Mucosa of stomach (tissue), 1 donor: ENCODE measurements around the gene GNA15.
"Not testable (repeated sequence)": the region's sequence is repeated elsewhere in the genome, so short reads cannot be mapped to it uniquely, and the experiment has no call there.

Source experiments
- H3K27me3 ChIP-seq: one replicate; pipeline ENCODE4 v1.7.0; 2013; ENCODE audit warnings: mild to moderate bottlenecking, low read length; ENCODE audit not compliant: control insufficient read depth, insufficient read depth
- H3K36me3 ChIP-seq: one replicate; pipeline ENCODE4 v1.7.0; 2013; ENCODE audit warnings: low read length; ENCODE audit not compliant: control insufficient read depth, insufficient read depth
- H3K4me1 ChIP-seq: one replicate; pipeline ENCODE4 v1.7.0; 2013; ENCODE audit warnings: mild to moderate bottlenecking, low read length; ENCODE audit not compliant: control insufficient read depth, insufficient read depth
- H3K4me3 ChIP-seq: one replicate; pipeline ENCODE4 v1.7.0; 2013; ENCODE audit warnings: low read length
- H3K9ac ChIP-seq: one replicate; pipeline ENCODE4 v1.7.0; 2013; ENCODE audit warnings: mild to moderate bottlenecking, low read length, moderate library complexity
- H3K9me3 ChIP-seq: one replicate; pipeline ENCODE4 v1.7.0; 2013; ENCODE audit warnings: mild to moderate bottlenecking, low read length, moderate library complexity; ENCODE audit not compliant: control insufficient read depth
- donor health status: Pancreatic carcinoma.

GNA15 gene, protein sequence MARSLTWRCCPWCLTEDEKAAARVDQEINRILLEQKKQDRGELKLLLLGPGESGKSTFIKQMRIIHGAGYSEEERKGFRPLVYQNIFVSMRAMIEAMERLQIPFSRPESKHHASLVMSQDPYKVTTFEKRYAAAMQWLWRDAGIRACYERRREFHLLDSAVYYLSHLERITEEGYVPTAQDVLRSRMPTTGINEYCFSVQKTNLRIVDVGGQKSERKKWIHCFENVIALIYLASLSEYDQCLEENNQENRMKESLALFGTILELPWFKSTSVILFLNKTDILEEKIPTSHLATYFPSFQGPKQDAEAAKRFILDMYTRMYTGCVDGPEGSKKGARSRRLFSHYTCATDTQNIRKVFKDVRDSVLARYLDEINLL

DNA sequence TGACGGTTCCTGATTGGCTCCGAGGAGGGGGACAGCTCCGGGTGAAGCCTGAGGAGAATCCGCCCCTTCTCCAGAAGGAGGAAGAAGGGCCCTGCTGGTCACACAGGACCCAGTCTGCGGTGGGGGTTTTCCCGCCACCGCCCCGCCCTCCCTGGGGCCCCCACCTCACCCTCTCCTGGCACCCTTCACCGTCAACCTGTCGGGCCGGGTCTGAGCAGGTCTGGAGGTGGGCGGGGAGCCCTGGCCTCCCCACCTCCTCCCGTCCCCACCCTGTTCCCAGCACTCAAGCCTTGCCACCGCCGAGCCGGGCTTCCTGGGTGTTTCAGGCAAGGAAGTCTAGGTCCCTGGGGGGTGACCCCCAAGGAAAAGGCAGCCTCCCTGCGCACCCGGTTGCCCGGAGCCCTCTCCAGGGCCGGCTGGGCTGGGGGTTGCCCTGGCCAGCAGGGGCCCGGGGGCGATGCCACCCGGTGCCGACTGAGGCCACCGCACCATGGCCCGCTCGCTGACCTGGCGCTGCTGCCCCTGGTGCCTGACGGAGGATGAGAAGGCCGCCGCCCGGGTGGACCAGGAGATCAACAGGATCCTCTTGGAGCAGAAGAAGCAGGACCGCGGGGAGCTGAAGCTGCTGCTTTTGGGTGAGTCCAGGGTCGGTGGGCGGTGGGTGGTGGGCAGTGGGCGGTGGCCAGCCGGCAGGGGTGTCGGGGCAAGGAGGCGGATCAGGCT, at the start of gene GNA15:
Gene GNA15 (plus strand): TSS at position 73 of the 723 bp plus-strand sequence. CDS start 418 bp downstream, at position 491.
- Histone ChIP-seq H3K27me3 (no peaks in the 10 kb centered on the region), H3K4me1 (peaks cover 15% of the 10 kb centered on the region), H3K36me3 (no peaks in the 10 kb centered on the region), H3K9me3 (no peaks in the 10 kb centered on the region), H3K4me3 (peak within 1 kb of the TSS; percentile 41), H3K9ac (peak within 1 kb of the TSS; percentile 84)

DNA sequence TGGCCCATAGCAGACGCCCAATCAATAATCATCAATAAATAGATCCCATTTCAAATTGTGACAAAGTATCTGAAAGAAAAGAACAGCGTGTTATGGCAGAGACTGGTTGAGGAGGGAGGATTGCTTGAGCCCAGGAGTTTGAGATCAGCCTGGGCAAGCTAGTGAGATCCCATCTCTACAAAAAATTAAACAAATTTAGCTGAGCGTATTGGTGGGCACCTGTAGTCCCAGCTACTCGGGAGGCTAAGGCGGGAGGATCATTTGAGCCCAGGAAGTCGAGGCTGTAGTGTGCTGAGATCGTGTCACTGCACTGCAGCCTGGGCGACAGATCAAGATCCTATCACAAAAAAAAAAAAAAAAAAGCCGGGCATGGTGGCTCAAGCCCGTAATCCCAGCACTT, 48.1 kb upstream of the GNA15 start:
- Histone ChIP-seq H3K9me3 (no peaks in the 10 kb centered on the region), H3K4me3 (no peak overlapping the region), H3K4me1 (peaks cover 32% of the 10 kb centered on the region), H3K36me3 (no peaks in the 10 kb centered on the region), H3K9ac (no peak overlapping the region), H3K27me3 (no peaks in the 10 kb centered on the region)

DNA sequence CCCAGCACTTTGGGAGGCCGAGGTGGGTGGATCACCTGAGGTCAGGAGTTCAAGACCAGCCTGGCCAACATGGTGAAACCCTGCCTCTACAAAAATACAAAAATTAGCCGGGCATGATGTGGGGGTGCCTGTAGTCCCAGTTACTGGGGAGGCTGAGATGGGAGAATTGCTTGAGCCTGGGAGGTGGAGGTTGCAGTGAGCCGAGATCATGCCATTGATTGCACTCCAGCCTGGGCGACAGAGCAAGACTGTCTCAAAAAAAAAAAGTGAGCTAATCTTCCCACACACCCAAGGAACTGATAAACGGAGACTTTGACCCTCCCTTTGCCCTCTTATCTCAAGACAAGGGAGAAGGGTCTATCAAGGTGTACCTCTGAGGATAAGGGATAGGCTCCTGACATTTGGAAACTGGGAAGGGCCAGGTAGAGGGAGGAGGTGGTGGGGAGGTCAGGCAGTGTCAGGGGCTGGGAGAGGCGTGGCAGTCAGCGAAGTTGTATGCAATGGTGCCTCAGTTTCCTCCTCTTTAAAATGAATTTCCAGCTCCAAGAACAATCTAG, 46.5 kb upstream of the GNA15 start:
- H3K27me3 ChIP-seq, H3K4me3 ChIP-seq, H3K36me3 ChIP-seq, H3K9me3 ChIP-seq: not testable (repeated sequence)
- peak overlapping the region; percentile 22 for H3K9ac ChIP-seq
- peaks cover 25% of the 10 kb centered on the region for H3K4me1 ChIP-seq

DNA sequence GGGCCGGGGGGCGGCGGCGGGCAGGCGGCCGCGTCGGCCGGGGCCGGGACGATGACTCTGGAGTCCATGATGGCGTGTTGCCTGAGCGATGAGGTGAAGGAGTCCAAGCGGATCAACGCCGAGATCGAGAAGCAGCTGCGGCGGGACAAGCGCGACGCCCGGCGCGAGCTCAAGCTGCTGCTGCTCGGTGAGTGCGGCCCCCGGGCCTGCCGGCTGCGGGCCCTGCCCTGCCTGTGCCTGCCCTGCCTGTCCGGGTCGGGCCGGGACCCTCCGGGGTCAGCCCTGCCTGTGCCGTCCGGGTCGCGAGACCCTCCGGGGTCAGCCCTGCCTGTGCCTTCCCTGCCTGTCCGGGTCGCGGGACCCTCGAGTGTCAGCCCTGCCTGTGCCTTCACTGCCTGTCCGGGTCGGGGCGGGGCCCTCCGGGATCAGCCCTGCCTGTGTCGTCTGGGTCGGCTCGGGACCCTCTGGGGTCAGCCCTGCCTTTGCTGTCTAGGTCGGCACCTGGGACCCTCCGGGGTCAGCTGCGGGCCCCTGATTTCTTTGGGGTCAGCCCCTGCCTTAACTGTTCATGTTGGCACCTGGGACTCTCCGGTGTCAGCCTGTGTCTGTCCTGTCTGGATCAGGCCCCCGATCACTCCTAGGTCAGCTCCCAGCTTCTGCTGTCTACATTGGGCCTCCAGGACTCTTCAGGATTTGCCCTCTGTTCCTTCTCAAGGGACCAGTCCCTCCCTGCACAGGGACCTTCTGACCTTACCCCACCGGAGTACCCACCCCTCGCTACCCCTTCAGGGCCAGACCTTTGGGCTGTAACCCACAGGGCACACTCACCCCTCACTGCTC, 41.0 kb upstream of the GNA15 start:
- no peaks in the 10 kb centered on the region for H3K27me3 ChIP-seq
- H3K36me3 ChIP-seq = no peaks in the 10 kb centered on the region
- peaks cover 48% of the 10 kb centered on the region for H3K4me1 ChIP-seq
- H3K4me3 ChIP-seq = peak overlapping the region; percentile 89
- peak overlapping the region; percentile 97 for H3K9ac ChIP-seq
- no peaks in the 10 kb centered on the region for H3K9me3 ChIP-seq

DNA sequence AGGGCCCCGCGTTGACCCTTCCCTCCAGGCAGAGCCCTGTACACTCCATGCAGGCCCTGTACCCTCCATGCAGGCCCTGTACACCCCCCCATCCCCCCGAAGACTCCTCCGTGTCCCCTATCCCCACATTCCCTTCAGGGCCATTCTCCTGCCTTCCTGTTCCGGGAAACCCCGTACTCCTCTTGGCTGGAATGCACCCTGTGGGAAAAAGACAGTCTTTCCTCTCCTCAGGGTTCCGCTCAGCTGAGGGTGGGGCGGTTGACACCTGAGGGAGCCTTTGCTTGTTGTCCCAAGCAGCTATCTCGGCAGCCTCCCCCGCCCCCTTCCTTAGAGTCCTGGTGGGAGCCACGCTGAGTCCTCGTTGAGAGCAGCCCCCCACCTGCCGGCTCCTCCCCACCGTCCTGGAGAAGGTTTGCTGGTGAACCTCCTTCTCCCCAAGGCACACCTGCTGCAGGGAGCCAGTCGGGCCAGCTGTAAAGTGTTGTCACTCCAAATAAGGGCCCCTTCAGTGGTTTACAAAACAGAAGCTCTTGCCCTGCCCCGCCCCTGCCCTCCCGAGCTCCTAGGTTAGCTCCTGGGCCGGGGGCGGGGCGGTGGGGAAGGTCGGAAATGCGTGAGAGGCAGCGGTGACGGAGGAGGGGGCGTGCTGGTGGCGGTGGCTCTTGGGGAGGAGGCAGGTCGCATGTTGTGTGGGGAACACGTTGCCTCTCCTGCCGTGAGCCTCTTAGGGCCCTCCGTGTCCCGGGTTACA, 40.2 kb upstream of the GNA15 start:
- peak overlapping the region; percentile 97 for H3K9ac ChIP-seq

DNA sequence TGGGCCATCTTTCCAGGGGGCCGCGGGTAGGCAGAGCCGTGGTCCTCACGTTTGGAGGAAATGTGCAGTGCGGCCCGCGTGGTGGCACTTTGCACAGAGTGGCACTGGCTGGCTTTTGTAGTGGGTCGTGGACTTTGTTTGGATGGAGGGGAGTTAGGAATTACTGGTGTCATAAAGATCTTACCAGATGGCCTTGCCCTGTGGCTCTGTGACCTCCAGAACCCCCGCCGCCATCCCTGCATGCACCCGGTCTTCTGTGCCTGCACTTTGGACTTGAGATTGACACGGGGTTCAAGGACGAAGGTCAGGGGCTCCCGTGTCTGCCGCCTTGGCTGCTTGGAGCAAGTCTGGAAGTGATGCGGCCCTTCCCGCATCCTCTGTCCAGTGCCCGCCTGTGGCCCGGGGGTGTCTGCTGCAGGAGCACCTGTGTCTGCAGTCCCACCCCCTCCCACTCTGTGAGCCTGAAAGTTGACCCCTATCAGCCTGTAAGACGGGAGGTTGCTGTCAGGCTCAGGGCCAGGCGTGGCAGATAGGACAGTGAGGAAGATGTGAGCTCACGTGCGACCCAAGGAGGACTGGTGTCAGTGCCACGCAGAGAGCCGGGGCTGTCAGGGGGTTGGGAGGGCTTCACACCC, 39.4 kb upstream of the GNA15 start:
- Histone ChIP-seq H3K36me3 (no peaks in the 10 kb centered on the region), H3K9ac (peak overlapping the region; percentile 97), H3K4me3 (peak overlapping the region; percentile 89), H3K27me3 (no peaks in the 10 kb centered on the region), H3K4me1 (peaks cover 54% of the 10 kb centered on the region), H3K9me3 (no peaks in the 10 kb centered on the region)

More for the DNA sequence above, 40.2 kb upstream of the GNA15 start:
- H3K27me3 ChIP-seq = no peaks in the 10 kb centered on the region
- peak overlapping the region; percentile 89 for H3K4me3 ChIP-seq
- no peaks in the 10 kb centered on the region for H3K9me3 ChIP-seq
- H3K4me1 ChIP-seq = peaks cover 47% of the 10 kb centered on the region
- H3K36me3 ChIP-seq = no peaks in the 10 kb centered on the region

DNA sequence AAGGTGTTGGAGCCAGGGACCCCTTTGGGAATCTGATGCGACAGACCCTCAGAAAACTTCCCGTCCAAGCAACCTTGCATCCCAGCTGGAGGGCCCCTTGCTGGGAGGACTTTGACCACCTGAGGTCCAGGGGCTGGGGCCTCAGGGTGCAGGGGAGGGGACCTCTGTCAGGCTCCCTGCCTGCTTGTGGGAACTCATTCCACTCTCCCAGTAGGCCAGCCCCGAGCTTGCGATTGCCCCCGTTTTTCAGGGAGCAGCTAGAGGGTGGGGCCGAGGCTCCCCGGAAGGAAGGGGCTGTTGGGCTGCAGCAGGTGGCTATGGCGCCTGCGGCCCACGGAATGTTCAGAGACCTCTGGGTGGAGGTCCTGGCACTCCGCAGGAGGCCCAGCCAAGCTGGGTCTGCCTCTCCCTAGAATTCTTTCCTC, 38.9 kb upstream of the GNA15 start:
- Histone ChIP-seq H3K4me1 (peaks cover 60% of the 10 kb centered on the region), H3K27me3 (no peaks in the 10 kb centered on the region), H3K9ac (peak overlapping the region; percentile 97), H3K9me3 (no peaks in the 10 kb centered on the region), H3K36me3 (no peaks in the 10 kb centered on the region), H3K4me3 (peak overlapping the region; percentile 38)

DNA sequence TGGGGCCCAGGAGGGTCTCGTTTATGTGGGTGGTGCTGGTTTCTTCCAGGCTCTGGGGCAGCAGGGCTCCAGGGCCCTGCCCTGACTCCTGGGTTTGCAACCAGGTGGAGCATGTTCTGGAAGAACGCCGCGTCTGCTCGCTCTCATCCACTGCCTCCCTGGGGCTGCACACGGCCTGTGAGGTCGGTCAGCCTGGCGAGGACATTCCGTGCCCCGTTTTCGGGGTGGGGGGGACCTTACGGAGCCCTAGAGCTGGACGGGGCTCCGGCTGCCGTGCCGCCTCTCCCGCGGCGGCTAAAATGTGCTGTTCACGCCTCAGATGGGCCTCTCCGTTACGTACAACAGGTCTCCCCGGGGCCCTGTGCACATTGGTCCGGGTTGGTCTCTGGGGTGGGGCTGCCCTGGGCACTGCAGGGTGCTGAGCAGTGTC, 38.4 kb upstream of the GNA15 start:
- peak overlapping the region; percentile 97 for H3K9ac ChIP-seq
- H3K4me3 ChIP-seq = peak overlapping the region; percentile 38
- no peaks in the 10 kb centered on the region for H3K36me3 ChIP-seq
- H3K27me3 ChIP-seq = no peaks in the 10 kb centered on the region
- H3K4me1 ChIP-seq = peaks cover 65% of the 10 kb centered on the region
- H3K9me3 ChIP-seq = no peaks in the 10 kb centered on the region

DNA sequence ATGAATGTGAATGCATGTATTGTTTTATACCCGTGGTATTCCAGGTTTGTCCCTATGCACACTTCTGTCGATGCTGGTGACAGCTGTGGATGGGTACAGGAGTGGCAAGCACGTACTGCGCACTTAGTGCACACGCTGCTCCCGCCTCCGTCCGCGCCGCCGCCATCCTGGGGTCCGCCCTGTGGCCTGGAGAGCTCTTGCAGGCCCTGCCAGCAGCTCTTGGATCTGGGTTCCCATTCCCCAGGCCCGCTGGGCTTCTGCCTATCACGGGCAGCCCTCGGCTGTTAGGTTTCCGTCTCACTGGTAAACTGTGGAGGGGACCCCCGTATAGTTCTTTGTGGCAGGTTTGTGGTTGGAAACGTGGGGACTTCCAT, 37.7 kb upstream of the GNA15 start:
- Histone ChIP-seq H3K4me1 (peaks cover 69% of the 10 kb centered on the region), H3K36me3 (no peaks in the 10 kb centered on the region), H3K9ac (peak overlapping the region; percentile 97), H3K4me3 (peak overlapping the region; percentile 38), H3K27me3 (no peaks in the 10 kb centered on the region), H3K9me3 (no peaks in the 10 kb centered on the region)

DNA sequence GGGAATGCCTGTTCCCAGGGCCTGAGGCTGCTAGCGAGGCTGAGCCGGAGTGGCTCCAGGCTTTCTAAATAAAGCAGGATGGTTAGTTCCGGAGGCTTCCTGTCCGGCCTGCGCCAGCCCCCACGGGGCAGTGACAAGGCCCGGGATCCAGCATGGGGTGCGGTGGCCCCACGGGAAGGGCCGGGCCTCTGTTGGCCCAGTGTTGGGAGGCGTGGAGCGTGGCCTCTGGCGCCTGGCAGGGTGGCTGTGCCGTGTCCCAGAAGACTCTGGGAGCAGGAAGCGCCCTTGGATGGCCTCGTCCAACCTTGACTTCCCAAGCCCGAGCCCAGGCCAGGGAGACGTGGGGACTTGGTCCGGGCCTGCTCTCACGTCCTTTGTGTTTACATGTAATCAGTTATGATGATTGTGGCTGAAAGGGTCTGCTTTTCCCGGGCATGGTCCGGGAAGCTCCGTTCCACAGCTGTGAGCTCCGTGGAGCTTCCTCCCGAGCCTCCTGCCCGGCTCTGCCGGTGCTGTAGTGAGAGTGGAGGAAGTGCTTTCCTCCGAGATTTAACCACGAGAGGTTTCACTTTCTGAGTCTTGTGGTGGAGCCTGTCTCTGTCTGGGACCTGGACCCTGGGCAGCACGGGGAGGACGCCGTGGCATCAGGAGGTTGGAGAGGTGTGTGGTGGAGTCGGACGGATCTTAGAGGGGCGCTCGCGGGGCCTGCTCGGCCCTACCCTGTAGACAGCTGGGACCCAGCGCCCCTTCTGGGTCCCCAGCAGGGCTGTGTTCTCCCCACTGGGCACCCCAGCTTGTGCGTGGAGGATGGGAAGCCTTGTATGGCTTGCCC, 37.1 kb upstream of the GNA15 start:
- peak overlapping the region; percentile 97 for H3K9ac ChIP-seq
- peaks cover 71% of the 10 kb centered on the region for H3K4me1 ChIP-seq
- no peaks in the 10 kb centered on the region for H3K36me3 ChIP-seq
- peak overlapping the region; percentile 38 for H3K4me3 ChIP-seq
- no peaks in the 10 kb centered on the region for H3K27me3 ChIP-seq
- no peaks in the 10 kb centered on the region for H3K9me3 ChIP-seq
